ENCODE results near the gene ZNF782.
"Not testable (repeated sequence)": the region's sequence is repeated elsewhere in the genome, so short reads cannot be mapped to it uniquely, and the experiment has no call there.

ZNF782 gene

DNA sequence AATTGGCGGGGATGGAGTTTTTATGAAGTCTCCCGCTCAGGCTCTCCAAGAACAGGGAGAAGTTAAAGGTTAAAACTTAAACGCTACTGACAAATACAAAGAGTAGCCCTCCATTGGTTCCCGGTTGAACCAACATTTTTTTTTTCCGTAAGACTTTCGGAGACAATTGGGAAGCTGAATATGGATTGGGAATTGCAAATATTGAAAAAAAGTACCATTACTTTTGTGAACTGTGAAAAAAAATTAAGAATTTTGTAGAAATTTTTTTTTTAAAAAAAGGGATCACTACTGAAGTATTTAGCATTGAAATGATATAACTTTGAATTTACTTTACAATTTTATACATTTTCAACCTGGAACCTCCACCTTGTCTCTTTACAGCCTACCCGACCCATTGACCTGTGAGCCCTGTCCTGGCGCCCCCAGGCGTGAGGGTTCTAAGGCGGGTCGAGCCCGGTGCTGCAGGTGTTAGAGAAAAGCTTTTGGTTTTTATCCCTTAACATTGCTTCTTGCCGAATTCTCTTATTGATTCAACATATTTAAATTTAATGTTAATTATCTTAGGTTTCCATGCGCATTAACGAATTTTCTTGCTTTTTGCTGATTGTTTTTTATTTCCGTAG is 448 bp upstream of the ZNF782 start:
- no peak for DNase-seq (ENCODE audit: low read depth, low spot score)

DNA sequence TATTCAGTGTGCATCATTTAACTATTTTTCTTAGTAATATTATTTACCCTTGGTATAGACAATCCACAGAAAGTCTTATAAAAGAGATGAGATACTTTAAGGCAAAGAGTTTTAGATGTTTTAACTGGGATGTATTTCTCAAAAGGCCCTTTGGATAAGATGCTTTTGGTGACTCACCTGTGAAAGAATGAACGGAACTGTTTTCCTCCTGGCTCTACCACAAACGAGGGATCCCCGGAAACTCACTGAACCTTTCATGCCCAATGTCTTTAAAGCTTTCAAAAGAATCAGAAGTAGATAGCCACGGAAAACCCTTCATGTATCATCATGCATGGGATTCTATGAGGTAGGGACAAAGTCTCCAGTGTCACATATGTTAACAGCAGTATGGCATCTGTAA is 1.6 kb downstream of the ZNF782 start:
- no peak for DNase-seq (ENCODE audit: low read depth, low spot score)

DNA sequence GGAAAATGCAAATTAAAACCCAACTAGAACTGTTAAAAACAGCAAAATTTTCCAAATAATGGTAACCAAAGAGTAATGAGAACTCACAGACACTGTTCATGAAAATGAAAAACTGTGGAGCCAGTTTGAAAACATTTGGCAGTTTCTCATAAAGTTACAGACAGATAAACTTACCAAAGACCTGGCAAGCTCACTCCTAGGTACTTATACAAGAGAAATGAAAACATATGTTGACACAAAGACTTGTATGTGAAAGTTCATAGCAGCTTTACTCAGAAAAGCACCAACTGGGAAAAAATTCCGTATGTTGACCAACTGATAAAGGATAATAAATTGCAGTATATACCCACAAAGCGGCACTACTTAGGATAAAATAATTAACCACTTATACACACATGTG is 10.3 kb downstream of the ZNF782 start:
- DNase-seq (ENCODE audit: low read depth, low spot score): no peak

DNA sequence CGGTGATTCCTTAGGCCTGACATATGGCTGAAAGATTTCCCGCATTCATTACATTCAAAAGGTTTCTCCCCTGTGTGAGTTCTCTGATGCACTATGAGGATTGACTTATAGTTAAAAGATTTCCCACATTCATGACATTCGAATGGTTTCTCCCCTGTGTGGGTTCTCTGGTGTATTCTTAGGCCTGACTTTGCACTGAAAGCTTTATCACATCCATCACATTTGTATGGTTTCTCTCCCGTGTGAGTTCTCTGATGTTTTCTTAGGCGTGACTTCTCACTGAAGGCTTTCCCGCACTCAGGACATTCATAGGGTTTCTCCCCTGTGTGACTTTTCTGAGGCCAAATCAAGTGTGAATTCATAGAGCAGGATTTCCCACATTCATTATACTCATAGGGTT is 35.8 kb downstream of the ZNF782 start:
- DNase-seq (ENCODE audit: low read depth, low spot score): no peak

DNA sequence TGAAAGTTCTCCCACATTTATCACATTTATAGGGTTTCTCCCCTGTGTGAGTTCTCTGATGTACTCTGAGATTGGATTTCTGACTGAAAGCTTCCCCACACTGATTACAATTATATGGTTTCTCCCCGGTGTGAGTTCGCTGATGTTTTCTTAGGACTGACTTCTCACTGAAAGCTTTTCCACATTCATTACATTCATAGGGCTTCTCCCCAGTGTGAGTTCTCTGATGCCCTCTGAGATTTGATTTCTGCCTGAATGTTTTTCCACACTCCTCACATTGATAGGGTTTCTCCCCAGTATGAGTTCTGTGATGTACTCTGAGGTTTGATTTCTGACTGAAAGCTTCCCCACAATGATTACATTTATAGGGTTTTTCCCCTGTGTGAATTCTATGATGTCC is 36.3 kb downstream of the ZNF782 start:
- no peak for DNase-seq (ENCODE audit: low read depth, low spot score)

DNA sequence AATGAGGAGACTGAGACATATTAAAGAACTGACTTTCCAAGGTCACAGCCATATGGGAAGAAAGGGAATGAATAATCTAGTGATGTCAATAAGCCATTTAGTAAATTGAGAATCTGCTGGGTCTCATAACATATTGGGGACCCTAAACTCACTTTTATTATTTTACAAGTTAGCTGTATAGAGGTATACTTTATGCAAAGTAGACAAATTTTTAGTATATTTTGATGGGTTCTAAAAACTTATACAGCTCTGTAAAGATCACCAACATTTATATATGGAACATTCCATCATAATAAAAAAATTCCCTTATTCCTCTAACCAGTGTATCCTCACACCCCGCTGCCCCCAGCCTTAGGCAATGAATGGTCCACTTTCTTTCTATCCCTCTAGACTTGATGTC is 40.7 kb downstream of the ZNF782 start:
- DNase-seq (ENCODE audit: low read depth, low spot score): no peak

DNA sequence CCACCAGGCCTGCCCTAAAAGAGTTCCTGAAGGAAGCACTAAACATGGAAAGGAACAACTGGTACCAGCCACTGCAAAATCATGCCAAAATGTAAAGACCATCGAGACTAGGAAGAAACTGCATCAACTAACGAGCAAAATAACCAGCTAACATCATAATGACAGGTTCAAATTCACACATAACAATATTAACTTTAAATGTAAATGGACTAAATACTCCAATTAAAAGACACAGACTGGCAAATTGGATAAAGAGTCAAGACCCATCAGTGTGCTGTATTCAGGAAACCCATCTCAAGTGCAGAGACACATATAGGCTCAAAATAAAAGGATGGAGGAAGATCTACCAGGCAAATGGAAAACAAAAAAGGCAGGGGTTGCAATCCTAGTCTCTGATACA is 55.4 kb downstream of the ZNF782 start:
- DNase-seq (ENCODE audit: low read depth, low spot score): not testable (repeated sequence)

DNA sequence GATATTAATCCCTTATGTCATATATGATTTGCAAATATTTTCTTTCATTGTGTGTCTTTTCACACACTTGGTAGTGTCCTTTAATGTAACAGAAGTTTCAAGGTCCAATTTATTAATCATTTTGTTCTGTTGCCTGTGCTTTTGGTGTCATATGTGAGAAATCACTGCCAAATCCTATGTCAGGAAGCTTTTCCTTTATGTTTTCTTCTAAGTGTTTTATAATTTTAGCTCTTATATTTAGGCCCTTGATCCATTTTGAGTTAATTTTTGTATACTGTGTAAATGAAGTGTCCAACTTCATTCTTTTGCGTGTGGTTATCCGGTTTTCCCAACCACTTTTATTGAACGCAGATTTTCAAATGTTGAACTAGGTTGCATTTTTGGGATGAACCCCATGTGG is 70.3 kb downstream of the ZNF782 start:
- no peak for DNase-seq (ENCODE audit: low read depth, low spot score)

DNA sequence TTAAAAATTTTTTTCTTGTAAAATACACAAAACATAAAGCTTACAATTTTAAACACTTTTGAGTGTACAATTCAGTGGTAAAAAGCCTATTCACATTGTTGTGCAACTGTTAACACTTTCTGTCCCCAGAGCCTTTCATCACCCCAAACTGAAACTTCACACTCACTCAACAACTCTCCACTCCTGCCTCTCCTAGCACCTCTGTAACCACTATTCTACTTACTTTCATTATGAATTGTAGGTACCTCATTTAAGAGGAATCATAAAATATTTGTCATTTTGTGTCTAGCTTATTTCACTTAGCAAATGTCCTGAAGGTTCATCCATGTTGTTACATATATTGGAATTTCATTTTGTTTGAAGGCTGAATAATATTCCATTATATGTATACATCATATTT is 72.1 kb downstream of the ZNF782 start:
- no peak for DNase-seq (ENCODE audit: low read depth, low spot score)

DNA sequence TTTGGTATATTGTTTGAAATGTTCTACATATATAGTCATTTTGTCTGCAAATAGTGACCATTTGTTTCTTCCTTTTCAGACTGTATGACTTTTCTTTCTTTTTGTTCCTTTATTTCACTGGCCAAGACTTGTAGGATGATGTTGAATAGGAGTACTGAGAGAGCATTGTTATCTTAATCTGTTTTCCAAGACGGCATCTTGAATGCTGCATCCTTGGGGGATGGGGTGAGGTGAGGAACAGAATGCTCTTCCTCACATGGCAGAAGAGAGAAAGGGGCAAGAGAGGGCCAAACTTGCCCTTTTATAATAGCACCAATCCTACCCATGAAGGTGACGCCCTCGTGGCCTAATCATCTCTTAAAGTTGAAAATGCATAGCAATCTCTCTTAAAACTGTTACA is 72.8 kb downstream of the ZNF782 start:
- DNase-seq (ENCODE audit: low read depth, low spot score): no peak

DNA sequence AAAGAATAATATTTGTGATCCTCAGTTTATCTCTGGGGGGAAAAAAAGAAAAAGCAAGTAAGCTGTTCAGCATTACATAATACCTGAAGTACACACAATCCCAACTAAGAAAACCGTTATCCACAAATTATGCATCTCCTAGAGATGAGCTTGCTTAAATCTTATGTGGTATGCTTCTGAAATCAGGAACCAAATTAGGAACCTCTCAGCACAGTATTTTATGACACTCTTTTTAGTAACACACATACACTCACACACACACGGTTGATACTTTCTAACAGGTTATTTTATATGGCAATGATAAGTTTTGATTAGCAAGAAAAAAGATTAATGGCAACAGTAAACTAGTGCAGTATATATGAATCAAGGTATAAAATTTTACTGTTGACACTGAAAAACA is 75.2 kb downstream of the ZNF782 start:
- DNase-seq (ENCODE audit: low read depth, low spot score): no peak

DNA sequence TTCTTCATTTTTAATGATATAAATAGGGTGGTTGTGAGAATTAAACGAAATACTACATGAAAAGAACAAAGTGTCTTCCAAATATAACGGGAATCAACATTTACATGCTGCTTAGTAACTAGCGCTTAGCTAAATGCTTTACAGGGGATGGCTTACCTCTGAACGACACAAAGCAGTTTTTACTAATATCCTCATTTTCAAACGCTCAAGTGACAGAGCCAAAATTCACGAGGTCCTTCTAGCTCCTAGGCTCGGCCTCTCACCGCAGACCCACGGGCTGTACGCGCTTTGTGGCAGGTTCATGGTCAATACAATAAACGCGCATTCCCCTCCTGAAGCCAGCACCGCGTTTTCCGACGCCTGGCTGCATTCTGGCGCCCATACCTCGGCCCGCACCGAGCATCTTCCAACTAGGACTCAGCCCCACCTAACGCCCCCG is 76.9 kb downstream of the ZNF782 start:
- no peak for DNase-seq (ENCODE audit: low read depth, low spot score)

DNA sequence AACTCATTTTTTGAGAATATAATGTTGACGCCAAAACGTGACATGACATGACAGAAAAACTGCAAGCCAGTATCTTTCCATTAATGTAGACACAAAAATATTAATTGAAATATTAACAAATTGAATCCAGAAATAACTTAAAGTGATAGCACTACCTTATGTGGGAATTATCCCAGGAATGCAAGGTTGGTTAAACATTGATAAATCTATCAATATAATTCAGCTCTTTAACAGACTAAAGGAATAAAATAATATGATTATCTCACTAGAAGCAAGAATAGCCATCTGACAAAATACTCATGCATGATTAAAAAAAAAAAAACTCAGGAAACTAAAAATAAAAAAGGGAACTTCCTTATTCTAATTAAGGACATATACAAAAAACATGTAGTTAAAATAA is 83.2 kb downstream of the ZNF782 start:
- DNase-seq (ENCODE audit: low read depth, low spot score): no peak

DNA sequence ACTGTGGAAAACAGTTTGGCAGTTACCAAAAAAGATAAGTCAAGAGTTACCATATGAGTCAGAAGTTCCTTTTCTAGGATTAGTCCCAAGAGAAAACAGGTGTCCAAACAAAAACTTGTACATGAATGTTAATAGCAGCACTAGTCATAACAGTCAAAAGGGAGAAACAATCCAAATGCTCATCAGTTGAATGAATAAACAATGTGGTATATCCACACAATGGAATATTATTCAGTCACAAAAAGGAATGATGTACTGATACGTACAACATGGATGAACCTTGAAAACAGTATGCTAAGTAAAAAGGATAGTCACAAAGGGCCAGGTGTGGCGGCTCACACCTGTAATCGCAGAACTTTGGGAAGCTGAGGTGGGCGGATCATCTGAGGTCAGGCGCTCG is 84.3 kb downstream of the ZNF782 start:
- DNase-seq (ENCODE audit: low read depth, low spot score): no peak

Measured in iPS DF 19.7 (cell line).